Activated naive CD8-positive, alpha-beta T cell treated with anti-CD3 and anti-CD28 coated beads, Interleukin-2, amount 10 ng/mL, durations not matched to agents 7 days and 5 days (primary cell): Measurements from ENCODE around the gene TRIM14. TPM values are rescaled to one million over a fixed set of nuclear protein-coding genes. Genes with fewer than 3 reads are reported as not detected.
"Not testable (repeated sequence)": the region's sequence is repeated elsewhere in the genome, so short reads cannot be mapped to it uniquely, and the experiment has no call there.

Experiments used
- ATAC-seq: fragments of 150-1000 bp; cut with Tn5 transposase; one replicate; pipeline ENCODE4 v1.10.0; 2021; ENCODE audit warnings: low read depth, moderate library complexity
- POLR2A ChIA-PET: fragments of 350-600 bp; sonication (Branson Sonifier 250); formaldehyde crosslinking; loops from one replicate; lab custom pipeline; 2021; ENCODE audit warnings: antibody characterized with exemption; lab: Charles Lee
- DNase-seq: peaks from one replicate; pipeline ENCODE4 v3.0.0; 2021
- H3K27ac Mint-ChIP-seq: one replicate; pipeline ENCODE4 v1.8.0; 2022; ENCODE audit warnings: mild to moderate bottlenecking, mixed read lengths
- H3K27me3 Mint-ChIP-seq: one replicate; pipeline ENCODE4 v1.8.0; 2022; ENCODE audit warnings: mild to moderate bottlenecking, moderate library complexity, mixed read lengths
- H3K36me3 Mint-ChIP-seq: one replicate; pipeline ENCODE4 v1.8.0; 2021; ENCODE audit warnings: mild to moderate bottlenecking, mixed read lengths
- H3K4me1 Mint-ChIP-seq: one replicate; pipeline ENCODE4 v1.8.0; 2021; ENCODE audit warnings: mixed read lengths
- H3K4me3 Mint-ChIP-seq: one replicate; pipeline ENCODE4 v1.8.0; 2022; ENCODE audit warnings: mild to moderate bottlenecking, moderate library complexity, mixed read lengths
- H3K9me3 Mint-ChIP-seq: one replicate; pipeline ENCODE4 v1.8.0; 2021; ENCODE audit warnings: mixed read lengths
- total RNA-seq, 2 experiments: library from RNA; stranded (reverse); gene quantifications; one replicate each; pipeline ENCODE4 v1.2.3, GENCODE V29; 2021

The TRIM14 gene
- total RNA-seq, 2 experiments from 2014 or later, result 99.0 to 108 TPM

DNA sequence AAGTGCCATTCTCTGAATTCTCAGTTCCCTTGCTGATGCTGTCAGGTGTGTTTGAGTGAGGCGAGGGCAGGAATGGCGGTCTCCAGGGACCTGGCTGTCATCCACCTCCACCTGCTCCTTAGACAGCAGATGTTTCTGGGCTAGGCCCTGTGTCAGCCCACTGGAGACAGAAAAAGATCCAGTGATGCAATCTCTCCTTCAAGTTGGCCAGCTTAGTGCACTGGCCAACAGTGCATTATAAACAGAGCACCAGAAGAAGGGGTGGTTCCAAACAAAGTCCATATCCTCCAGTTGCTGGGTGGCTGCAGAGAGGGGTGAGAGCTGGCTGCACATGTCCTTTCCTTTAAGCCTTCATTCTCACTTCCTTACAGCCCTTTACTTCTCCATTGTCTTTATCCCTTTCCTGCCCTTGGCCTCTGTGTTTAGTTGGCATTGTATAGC is 35.9 kb downstream of the TRIM14 start:
- Mint-ChIP-seq H3K4me3 (no peak overlapping the region), H3K4me1 (peaks cover 34% of the 10 kb centered on the region), H3K9me3 (no peaks in the 10 kb centered on the region), H3K27me3 (no peaks in the 10 kb centered on the region), H3K36me3 (peaks cover 32% of the 10 kb centered on the region), H3K27ac (peak overlapping the region; percentile 71)
- POLR2A ChIA-PET, result interaction anchor here (0.5 to 1.2 kb wide), 2 partner anchors 26 to 41 kb away, joined by 3 to 5 read pairs; no protein-coding TSS in a partner anchor
- DNase-seq (no peak), ATAC-seq (no peak)

DNA sequence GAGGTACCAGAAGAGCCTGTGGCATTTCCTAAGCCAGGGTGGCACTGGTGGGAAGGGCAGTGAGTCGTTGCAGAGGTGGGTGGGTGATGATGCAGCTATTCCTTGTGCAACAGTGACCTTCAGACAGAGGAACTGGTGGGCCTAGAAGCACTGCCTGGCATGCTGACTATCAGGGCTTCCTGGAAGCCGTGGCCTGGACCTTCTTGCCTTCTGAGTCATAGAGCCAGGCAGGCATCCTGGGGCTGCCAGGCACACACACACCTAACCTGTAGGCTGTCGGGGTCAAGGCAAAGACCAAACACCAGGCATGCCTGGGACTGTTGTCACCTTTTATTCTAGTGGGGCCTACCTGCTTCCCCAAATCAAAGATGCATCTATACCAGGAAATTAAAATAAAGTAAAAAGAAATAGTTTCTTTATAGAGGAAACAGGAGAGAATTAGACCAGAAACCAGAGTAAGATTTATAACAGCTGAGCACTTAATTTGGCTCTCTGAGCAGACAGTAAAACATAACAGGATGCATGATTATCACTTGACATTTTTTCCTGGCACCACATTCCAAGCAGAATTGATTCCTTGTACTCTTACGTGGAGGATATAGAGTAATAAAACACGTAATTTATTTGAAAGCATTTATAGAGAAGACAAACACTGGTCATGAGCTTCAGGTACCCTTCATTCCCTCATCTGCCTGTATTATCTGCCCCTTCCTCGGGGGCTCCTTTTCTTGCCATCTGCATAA is 37.4 kb downstream of the TRIM14 start:
- H3K4me1 Mint-ChIP-seq, result peaks cover 33% of the 10 kb centered on the region
- peak; percentile 85 for ATAC-seq
- H3K27me3 Mint-ChIP-seq, result no peaks in the 10 kb centered on the region

DNA sequence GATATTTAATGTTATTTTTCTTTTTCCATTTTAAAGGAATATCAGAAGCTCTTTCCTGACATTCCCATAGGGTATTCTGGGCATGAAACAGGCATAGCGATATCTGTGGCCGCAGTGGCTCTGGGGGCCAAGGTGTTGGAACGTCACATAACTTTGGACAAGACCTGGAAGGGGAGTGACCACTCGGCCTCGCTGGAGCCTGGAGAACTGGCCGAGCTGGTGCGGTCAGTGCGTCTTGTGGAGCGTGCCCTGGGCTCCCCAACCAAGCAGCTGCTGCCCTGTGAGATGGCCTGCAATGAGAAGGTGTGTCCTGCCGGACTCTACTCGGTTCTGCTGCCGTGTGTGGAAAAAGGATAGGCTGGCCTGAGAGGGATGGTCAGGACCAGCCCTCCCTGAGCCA is 38.2 kb downstream of the TRIM14 start:
- peaks cover 28% of the 10 kb centered on the region for H3K36me3 Mint-ChIP-seq
- peaks cover 33% of the 10 kb centered on the region for H3K4me1 Mint-ChIP-seq
- H3K4me3 Mint-ChIP-seq, result no peak overlapping the region
- DNase-seq (no peak), ATAC-seq (no peak)
- POLR2A ChIA-PET, result interaction anchor here (1.5 kb wide), 1 partner anchor 37 kb away, joined by 4 read pairs; no protein-coding TSS in a partner anchor
- H3K27me3 Mint-ChIP-seq, result no peaks in the 10 kb centered on the region
- H3K27ac Mint-ChIP-seq, result peak overlapping the region; percentile 78
- no peaks in the 10 kb centered on the region for H3K9me3 Mint-ChIP-seq

More for the DNA sequence above, 37.4 kb downstream of the TRIM14 start:
- peaks cover 33% of the 10 kb centered on the region for H3K36me3 Mint-ChIP-seq
- no peaks in the 10 kb centered on the region for H3K9me3 Mint-ChIP-seq
- no peak overlapping the region for H3K4me3 Mint-ChIP-seq
- DNase-seq, result no peak
- POLR2A ChIA-PET, result interaction anchor here (0.7 to 1.5 kb wide), 4 partner anchors 20 to 174 kb away, joined by 3 to 4 read pairs (median 3); partner anchors contain the start of gene TBC1D2
- H3K27ac Mint-ChIP-seq, result peak overlapping the region; percentile 78

DNA sequence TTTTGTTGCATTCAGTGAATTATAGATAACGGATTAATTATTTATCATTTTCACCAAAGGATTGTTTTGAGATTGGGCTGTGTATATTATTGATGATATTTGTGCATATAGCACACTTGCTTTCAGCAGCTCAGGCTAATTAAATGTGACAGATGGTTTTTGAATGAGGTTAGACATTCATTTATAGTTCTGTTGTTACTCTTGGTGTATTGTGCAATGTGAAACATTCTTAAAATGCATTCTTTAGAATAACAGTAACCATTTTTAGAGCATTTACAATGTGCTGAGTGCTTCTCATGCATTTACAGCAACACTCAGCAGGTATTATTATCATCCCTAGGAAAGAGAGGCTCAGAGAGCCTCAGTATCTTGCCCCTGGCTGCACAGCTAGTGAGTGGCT is 38.7 kb downstream of the TRIM14 start:
- Mint-ChIP-seq H3K4me1 (peaks cover 38% of the 10 kb centered on the region), H3K36me3 (peaks cover 28% of the 10 kb centered on the region), H3K27me3 (no peaks in the 10 kb centered on the region), H3K27ac (no peak overlapping the region), H3K9me3 (no peaks in the 10 kb centered on the region), H3K4me3 (no peak overlapping the region)
- DNase-seq, result no peak
- POLR2A ChIA-PET, result interaction anchor here (1.5 kb wide), 1 partner anchor 38 kb away, joined by 4 read pairs; no protein-coding TSS in a partner anchor
- ATAC-seq, result no peak

DNA sequence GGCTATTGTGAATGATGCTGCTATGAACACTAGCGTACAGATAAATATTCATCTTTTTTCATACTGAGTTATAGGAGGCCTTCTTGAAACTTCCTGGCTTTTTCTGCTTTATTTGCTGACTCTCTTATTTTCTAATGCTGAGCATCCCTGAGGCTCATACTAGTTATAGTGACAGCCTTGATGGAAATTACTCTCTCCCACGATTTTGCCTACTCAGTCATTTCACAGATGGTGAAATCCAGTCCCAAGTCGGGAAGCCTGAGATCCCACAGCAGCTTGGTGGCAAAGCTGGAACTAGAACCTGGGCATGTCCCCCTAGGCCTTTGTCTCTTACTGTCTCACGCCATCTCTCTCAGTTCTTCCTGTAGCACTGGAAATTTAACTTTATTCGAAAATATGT is 40.1 kb downstream of the TRIM14 start:
- Mint-ChIP-seq H3K4me3 (no peak overlapping the region), H3K36me3 (peaks cover 26% of the 10 kb centered on the region), H3K27ac (no peak overlapping the region), H3K4me1 (peaks cover 46% of the 10 kb centered on the region), H3K9me3 (no peaks in the 10 kb centered on the region), H3K27me3 (no peaks in the 10 kb centered on the region)
- POLR2A ChIA-PET, result interaction anchor here (1.3 to 1.4 kb wide), 2 partner anchors 10 to 30 kb away, joined by 3 to 7 read pairs; no protein-coding TSS in a partner anchor
- DNase-seq, result no peak
- ATAC-seq, result no peak

DNA sequence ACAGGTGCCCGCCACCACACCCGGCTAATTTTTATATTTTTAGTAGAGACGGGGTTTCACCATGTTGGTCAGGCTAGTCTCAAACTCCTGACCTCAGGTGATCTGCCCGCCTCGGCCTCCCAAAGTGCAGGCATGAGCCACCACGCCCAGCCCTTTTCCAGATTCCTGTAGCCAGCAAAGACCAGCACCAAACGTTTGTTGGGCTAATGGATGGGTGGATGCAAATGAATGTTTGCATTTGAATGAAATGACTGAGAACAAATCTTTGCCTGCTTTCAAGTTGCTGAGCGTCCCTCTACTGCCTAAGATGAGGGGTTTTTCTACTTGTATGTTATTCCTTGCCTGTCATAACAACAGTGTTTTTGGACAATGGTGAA is 42.5 kb downstream of the TRIM14 start:
- H3K27me3 Mint-ChIP-seq, H3K9me3 Mint-ChIP-seq, DNase-seq, H3K4me3 Mint-ChIP-seq, ATAC-seq: not testable (repeated sequence)
- POLR2A ChIA-PET, result interaction anchor here (1.0 to 1.5 kb wide), 4 partner anchors 25 to 179 kb away, joined by 3 to 6 read pairs (median 4); partner anchors contain the start of genes TBC1D2 and TRIM14
- H3K27ac Mint-ChIP-seq, result peak overlapping the region; percentile 81
- H3K4me1 Mint-ChIP-seq, result peaks cover 26% of the 10 kb centered on the region
- H3K36me3 Mint-ChIP-seq, result peaks cover 17% of the 10 kb centered on the region

DNA sequence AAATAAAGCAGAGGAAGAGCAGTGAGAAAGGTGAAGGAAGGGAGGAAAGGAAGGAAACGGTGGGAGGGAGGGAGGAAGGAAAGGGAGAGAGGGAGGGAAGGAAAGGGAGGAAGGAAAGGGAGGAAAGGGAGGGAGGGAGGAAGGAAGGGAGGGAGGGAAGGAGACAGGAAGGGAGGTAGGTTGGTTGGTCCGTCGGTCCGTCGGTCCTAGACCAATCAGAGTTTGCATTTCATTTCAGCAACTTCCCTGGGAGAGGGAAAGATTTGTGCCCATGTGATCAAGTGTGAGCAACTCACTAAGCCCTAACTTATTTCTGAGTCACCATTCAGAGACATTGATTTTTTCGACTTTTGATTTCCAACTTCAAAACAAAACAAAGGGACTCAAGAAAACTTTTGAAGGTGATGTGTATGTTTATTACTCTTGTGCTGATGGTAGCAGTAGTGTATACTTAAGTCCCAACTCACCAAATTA is 43.7 kb downstream of the TRIM14 start:
- Mint-ChIP-seq H3K27ac (peak overlapping the region; percentile 81), H3K27me3 (no peaks in the 10 kb centered on the region), H3K4me1 (peaks cover 22% of the 10 kb centered on the region), H3K9me3 (no peaks in the 10 kb centered on the region), H3K36me3 (peaks cover 17% of the 10 kb centered on the region), H3K4me3 (peak overlapping the region; percentile 47)
- DNase-seq (no peak), ATAC-seq (peak; percentile 53)
- POLR2A ChIA-PET, result interaction anchor here (0.5 to 1.2 kb wide), 3 partner anchors 26 to 185 kb away, joined by 3 to 6 read pairs (median 5); partner anchors contain the start of gene TRIM14

DNA sequence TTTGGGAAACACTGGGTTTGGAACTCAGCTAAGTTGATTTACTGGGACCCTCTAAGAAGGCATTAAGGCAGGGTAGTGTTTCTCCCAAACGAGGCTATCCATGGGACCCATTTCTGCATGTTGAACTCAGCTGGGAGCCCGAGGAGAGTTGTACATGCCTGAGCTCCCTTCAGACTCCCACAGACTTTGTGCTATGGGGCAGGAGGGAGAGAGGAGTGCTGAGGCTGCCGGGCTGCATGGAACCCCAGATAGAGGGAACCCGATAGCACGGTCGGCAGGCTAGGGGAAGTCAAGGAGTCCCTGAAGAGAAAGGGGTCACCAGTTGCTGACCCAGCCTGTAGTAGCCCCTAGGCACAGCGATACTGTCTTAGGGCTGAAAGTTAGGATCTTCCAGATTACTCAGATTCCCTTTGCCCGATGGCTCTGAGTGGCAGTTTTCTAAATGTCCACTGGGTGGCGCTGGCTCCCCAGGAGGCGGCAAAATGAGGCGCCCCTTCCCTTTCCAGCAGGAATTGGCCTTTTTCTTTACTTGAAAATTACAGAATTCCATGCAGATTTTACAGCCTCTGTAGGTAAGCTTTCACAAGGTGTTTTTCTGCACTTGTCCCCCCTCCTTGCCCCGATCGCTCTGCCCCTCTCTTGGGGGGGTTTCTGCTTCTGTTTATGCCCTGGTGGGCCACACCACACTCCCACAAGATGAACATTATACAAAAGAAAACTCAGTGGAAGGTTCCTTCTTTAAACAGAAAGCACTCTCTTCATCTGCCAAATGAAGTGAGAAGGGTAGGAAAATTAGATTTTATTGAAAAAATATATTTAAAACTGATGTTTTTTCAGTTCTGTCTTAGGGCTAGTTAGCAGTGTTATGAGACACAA is 44.7 kb downstream of the TRIM14 start:
- Mint-ChIP-seq H3K27ac (peak overlapping the region; percentile 81), H3K9me3 (no peaks in the 10 kb centered on the region), H3K36me3 (peaks cover 14% of the 10 kb centered on the region), H3K27me3 (no peaks in the 10 kb centered on the region), H3K4me1 (peaks cover 26% of the 10 kb centered on the region), H3K4me3 (peak overlapping the region; percentile 47)
- POLR2A ChIA-PET, result interaction anchor here (1.5 kb wide), 1 partner anchor 181 kb away, joined by 6 read pairs; the partner anchor contains the start of gene TBC1D2
- peak; percentile 74 for DNase-seq
- peak; percentile 23 for ATAC-seq

DNA sequence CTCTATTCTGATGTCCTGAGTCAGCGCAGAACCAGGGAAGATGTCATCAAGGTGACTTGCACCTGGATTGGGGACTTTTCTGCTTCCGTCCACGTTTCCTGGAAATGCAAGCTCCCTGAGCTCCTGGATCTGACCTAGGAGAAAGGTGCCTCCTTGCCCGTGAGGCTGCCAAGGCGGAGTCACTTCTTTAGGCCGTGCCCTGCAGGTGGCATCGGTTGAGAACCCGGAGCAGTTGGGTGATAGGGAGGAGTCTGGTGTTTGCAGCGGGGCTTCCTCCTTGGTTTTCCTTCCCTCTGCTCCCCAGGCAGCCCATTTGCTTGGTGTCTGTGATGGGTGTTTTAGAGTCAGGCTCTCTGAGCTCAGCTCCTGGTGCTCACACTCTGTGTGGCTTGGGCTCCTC is 47.3 kb downstream of the TRIM14 start:
- ATAC-seq (no peak), DNase-seq (no peak)
- no peak overlapping the region for H3K4me3 Mint-ChIP-seq
- peaks cover 26% of the 10 kb centered on the region for H3K4me1 Mint-ChIP-seq
- peaks cover 10% of the 10 kb centered on the region for H3K36me3 Mint-ChIP-seq
- peak overlapping the region; percentile 56 for H3K27ac Mint-ChIP-seq
- no peaks in the 10 kb centered on the region for H3K9me3 Mint-ChIP-seq
- POLR2A ChIA-PET, result no interaction called here
- no peaks in the 10 kb centered on the region for H3K27me3 Mint-ChIP-seq

DNA sequence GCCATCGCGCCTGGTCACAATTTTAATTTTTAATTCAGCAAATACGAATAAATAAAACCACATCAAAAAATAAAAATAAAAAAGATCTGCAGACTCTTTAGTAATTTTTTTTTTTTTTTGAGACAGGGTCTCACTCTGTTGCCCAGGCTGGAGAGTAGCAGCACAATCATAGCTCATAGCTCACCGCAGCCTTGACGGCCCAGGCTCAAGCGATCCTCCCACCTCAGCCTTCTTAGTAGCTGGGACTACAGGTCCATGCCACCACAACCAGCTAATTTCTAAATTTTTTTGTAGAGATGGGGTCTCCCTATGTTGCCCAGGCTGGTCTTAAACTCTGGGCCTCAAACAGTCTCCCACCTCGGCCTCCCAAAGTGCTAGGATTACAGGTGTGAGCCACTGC is 48.3 kb downstream of the TRIM14 start:
- peaks cover 21% of the 10 kb centered on the region for H3K4me1 Mint-ChIP-seq
- DNase-seq (no peak), ATAC-seq (no peak)
- H3K9me3 Mint-ChIP-seq, result no peaks in the 10 kb centered on the region
- H3K27ac Mint-ChIP-seq, result no peak overlapping the region
- H3K36me3 Mint-ChIP-seq, result peaks cover 13% of the 10 kb centered on the region
- no peaks in the 10 kb centered on the region for H3K27me3 Mint-ChIP-seq
- H3K4me3 Mint-ChIP-seq, result no peak overlapping the region
- POLR2A ChIA-PET, result no interaction called here

DNA sequence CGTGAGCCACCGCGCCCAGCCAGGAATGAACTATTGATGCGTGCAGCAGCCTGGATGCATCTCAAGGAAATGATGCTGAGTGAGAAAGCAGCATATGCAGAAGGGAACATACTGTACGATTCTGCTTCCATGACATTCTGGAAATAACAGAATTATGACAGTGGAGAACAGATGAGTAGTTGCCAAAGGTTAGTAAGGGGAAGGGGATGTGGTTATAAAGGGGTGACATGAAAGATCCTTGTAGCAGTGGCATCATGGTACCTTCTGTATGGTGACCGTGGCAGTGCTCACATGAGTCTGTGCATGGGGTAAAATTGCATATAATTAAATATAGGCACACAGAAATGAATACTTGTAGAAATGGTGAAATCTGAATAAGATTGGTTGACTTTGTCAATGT is 49.5 kb downstream of the TRIM14 start:
- Mint-ChIP-seq H3K27ac (no peak overlapping the region), H3K9me3 (no peaks in the 10 kb centered on the region), H3K27me3 (no peaks in the 10 kb centered on the region), H3K4me1 (peaks cover 11% of the 10 kb centered on the region), H3K36me3 (peaks cover 16% of the 10 kb centered on the region), H3K4me3 (no peak overlapping the region)
- ATAC-seq (no peak), DNase-seq (no peak)
- POLR2A ChIA-PET, result interaction anchor here (0.6 kb wide), 1 partner anchor 187 kb away, joined by 3 read pairs; no protein-coding TSS in a partner anchor

DNA sequence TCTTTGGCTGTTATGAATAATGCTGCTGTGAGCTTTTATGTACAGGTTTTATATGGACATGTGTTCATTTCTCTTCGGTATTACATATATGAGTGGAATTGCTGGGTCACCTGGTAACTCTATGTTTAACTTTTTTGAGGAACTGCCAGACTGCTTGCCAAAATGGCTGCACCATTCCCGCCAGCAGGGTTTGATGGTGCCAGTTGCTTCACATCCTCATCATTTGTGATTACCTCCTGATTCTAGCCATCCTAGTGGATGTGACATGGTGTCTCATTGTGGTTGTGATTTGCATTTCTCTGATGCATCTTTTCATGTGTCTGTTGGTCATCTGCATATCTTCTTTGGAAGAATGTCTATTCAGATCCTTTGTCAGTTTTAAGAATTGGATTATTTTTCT is 51.8 kb downstream of the TRIM14 start:
- H3K4me3 Mint-ChIP-seq, result no peak overlapping the region
- peaks cover 25% of the 10 kb centered on the region for H3K36me3 Mint-ChIP-seq
- no peak for ATAC-seq
- no peak overlapping the region for H3K27ac Mint-ChIP-seq
- POLR2A ChIA-PET, result no interaction called here
- DNase-seq, result no peak
- H3K4me1 Mint-ChIP-seq, result peaks cover 16% of the 10 kb centered on the region
- no peaks in the 10 kb centered on the region for H3K27me3 Mint-ChIP-seq
- no peaks in the 10 kb centered on the region for H3K9me3 Mint-ChIP-seq

DNA sequence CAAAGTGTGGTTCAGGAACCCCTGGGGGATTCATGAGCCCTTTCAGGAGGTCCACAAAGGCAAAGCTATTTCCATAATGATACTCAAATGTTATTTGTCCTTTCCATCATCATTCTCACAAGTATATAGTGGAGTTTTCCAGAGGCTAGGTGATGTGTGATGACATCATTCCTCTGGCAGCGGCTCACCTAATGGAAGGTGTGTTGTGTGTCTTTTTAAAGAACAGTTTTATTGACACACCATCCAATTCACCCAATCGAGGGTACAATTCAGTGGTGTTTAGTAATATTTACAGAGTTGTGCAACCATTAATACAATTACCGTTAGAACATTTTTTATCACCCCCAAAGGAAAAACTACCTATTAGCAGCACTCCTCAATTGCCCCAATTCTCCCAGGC is 52.8 kb downstream of the TRIM14 start:
- DNase-seq, result no peak
- Mint-ChIP-seq H3K27me3 (no peaks in the 10 kb centered on the region), H3K27ac (no peak overlapping the region), H3K4me3 (no peak overlapping the region), H3K4me1 (peaks cover 16% of the 10 kb centered on the region), H3K36me3 (peaks cover 25% of the 10 kb centered on the region), H3K9me3 (no peaks in the 10 kb centered on the region)
- POLR2A ChIA-PET, result no interaction called here
- ATAC-seq, result no peak
